GM20431 (cell line): ENCODE measurements around the gene B4GAT1.

Source experiments
- in situ Hi-C: fragments of 300-500 bp; cut with MseI, MboI; formaldehyde crosslinking; loops from one replicate; pipeline ENCODE4 v1.15.0; 2020; ENCODE audit warnings: low sequenced_read_pairs; ENCODE audit not compliant: unreplicated experiment

Gene B4GAT1

DNA sequence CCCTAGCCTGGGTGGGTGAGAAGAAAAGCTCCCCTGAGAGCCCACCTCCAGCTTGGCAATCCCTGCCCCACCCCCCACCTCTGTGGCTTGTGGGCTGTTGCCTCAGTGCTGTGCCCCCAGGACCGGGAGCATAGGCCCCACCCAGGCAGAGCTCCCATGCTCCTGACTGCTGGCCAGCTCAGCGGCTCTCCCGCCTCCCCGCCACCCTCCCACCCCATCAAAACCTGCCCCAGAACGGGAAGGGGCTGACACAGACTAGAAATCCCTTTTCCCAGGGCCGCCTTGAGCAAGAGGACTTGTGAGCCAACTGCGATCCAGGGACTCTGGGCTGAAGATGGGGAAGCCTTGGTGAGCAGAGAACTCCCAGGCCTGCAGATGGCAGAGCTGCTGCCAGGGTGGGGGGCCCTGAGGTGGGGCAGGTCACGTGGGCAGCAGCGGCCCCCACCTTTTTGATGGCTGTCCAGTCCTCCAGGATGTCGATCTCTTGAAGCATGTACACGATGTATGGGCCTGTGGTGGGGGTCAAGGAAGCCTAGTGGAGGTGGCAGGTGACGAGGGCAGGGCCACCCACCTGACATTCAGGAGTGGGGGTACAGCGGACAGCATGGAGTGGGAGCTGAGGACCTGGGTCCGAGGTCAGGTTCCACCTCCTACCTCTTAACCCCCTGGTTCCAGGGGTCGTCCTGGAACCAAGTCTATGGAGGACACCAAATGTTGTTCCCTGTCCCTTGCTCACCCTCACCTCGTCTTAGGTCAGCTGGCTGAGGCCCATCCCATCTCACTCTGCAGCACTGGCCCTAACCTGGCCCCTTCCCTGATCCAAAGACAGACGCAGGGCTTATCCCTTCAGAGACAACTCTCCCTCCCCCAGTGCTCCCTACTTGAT is 8.9 kb downstream of the B4GAT1 start:
- in situ Hi-C loops: no loop called here

- in situ Hi-C loops: no loop called here
Measured at GRCh38 chr11:66337103-66337899, 10.1 kb downstream of the B4GAT1 start.

- in situ Hi-C loops: no loop called here
Measured at GRCh38 chr11:66336234-66337102, 11.0 kb downstream of the B4GAT1 start, which contains the start of gene RIN1. RIN1 (minus strand) TSS chr11:66336434; CDS start chr11:66336402, 32 bp downstream.

GRCh38 chr11:66335531-66336233 is 11.7 kb downstream of the B4GAT1 start:
- in situ Hi-C loops: no loop called here

DNA sequence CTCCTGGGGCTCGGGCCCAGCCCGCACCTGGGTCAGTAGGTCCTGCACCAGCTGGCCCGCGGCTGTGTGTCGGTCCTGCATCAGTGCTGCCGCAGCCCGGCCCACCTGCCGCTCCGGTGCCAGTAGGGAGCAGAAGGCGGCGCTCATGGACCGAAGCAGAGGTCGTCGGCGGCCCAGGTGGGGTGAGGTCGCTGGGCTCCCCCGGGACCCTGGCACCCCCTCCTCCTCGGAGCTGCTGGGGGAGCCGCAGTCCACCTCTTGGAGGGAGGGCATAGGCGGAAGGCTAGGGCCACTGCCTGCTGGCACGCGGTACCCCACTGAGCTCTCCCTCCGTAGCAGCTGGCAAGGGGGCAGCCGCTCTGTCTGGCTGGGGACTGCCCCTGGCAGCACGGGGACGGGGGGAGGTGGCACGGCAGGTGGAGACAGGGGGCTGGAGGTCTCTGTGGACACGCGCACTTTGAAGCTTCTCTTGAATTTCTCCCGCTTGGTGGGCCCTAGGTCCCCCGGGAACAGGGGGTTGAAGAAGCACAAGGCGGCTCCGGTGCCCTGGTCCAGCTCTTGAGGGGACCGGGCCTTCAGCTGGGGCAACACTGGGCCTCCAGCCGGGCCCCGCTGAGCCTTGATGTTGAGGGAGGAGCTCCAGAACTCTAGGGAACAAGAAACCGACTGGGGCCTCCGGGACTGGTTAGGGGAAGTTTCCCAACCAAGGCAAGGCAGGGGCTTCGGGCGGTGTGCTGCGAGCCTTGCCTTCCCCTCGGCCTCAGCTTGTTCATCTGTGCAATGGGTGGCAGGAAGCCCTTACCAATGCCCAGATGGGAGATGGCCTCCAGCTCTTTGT is 12.6 kb downstream of the B4GAT1 start:
- in situ Hi-C loops: no loop called here

DNA sequence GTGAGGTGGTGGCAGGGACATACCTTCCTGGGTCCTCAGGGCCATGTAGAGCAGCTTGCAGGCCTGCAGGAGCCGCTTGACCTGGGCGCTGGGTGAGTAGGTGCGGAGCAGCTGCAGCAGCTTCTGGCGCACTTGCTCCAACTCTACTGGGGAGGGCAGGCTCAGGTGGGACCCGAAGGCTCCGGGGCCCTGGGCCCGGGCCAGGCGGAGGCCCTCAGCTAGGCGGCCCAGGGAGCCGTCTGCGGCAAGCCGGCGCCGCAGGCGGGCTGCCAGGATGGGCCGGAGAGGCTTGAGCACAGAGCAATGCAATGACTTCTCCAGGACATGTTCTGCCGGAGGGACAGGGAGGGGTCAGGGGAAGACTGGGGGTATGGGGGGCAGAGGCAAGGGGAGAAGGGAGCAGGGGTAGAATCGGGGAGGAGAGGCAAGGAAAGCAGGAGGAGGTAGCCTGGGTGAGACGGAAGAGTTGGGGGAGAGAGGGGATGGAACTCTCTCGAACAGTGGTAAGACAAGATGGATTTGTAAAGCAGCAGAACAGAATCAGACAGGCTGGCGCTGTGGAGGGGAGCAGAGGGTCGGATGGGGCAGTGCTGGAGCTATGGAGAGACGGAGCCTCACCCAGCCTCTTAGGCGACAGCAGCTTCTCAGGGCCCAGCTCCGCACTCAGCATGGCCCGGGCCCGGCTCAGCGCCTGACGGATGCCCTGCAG is 13.4 kb downstream of the B4GAT1 start:
- in situ Hi-C loops: no loop called here

DNA sequence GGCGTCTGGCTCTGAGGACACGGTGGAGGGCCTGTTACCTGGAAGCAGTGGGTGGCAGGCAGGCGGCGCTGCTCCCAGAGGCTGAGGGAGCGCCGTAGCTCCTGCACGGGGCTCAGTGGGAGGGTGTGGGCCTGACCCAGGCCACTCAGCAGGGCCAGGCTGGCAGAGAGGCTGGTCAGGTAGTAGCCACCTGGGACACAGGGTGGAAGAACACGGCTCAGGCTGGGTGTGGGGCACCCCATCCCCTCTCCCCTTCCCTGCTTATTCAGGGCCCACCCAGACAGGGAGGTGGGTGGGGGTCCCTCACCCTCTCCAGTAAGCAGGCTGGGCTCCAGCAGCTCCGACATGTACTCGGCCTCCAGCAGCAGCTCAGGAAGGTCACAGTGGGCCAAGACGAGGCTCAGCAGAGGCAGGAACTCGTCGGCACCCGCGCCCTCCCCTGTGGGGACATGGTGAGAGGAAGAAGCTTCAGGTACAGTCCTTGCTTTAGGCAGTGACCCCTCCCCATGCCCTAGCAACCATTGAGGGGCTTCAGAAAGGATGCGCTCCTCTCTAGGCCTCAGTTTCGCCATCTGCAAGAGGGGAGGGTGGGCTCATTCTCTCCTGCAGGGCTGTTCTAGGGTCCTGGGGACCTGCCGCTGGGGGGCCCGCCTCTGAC is 14.1 kb downstream of the B4GAT1 start:
- in situ Hi-C loops: no loop called here

GRCh38 chr11:66332371-66333219 is 14.8 kb downstream of the B4GAT1 start:
- in situ Hi-C loops: no loop called here

GRCh38 chr11:66331542-66332370 is 15.7 kb downstream of the B4GAT1 start:
- in situ Hi-C loops: no loop called here

GRCh38 chr11:66330931-66331330 is 16.5 kb downstream of the B4GAT1 start:
- in situ Hi-C loops: no loop called here

GRCh38 chr11:66329165-66329673 is 18.2 kb downstream of the B4GAT1 start:
- in situ Hi-C loops: no loop called here

- in situ Hi-C loops: no loop called here
Measured at GRCh38 chr11:66328302-66329144, 18.9 kb downstream of the B4GAT1 start.

DNA sequence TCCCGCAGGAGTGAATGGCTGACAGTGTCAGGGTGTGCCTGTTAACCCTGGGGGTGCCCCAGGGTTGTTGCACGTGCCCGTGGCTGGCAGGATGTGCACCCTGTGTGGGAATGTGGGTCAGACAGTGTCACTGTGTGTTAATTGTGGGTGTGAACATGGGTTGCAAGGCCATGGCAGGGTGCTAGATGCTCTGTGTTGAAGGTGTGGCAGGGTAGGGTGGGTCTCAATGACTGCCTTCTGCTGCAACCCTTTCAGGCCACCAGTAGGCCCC is 19.5 kb downstream of the B4GAT1 start:
- in situ Hi-C loops: no loop called here

DNA sequence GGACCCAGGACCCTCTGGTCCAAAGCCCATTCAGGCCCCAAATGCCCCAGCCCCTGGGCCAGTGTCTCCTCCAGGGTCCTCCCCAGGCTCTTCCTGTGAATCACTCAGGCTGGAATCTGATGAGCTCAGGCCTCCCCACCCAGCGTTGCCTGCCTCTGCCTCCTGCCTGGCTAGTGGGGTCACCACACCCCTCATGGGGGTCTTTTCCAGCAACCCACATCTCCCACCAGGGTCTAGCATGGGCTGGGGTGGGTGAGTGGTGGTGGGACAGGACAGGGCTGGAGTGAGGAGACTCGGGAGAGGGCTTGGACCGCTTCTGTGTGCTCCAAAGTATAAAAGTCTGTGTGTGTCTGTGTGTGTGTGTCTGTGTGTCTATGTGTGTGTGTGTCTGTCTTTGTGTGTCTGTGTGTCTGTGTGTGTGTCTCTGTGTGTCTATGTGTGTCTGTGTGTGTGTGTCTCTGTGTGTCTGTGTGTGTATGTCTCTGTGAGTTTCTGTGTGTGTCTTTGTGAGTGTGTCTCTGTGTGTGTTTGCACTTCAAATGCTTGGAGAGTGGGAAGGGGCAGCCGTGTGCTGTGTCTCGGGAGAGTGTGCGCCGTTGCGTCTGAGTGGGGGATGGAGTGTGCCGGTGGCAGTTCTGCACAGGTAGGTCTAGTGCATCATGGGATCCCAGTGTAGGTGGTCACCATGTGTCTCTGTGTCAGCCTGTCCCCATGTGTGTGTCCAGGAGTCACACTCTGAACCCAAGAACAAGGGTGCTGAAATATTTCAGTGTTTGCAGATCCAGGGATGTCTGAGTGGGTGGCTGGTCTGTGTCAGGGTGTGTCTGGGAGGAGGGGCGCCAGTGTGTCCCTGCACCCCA is 20.0 kb downstream of the B4GAT1 start:
- in situ Hi-C loops: no loop called here
